GM23248 (cell line): ENCODE results near the gene AAK1.

Source experiments
- EZH2 ChIP-seq: fragments of 200-600 bp; sonication (generic); IDR thresholded peaks from 2 replicates; pipeline ENCODE4 v1.6.1; 2018; ENCODE audit warnings: antibody characterized with exemption, mild to moderate bottlenecking; ENCODE audit not compliant: insufficient read depth, poor library complexity, severe bottlenecking
- EZH2phosphoT487 ChIP-seq: fragments of 200-600 bp; sonication (generic); IDR thresholded peaks from 2 replicates; pipeline ENCODE4 v1.6.1; 2018; ENCODE audit warnings: antibody characterized with exemption, moderate library complexity, mild to moderate bottlenecking, low read depth; ENCODE audit not compliant: insufficient read depth

GRCh38 chr2:69461404-69461803 is 182.1 kb downstream of the AAK1 start:
- TF ChIP-seq EZH2 (no peak), EZH2phosphoT487 (no peak)
